ENCODE measurements around the gene MRPS15. TPM values are rescaled to one million over a fixed set of nuclear protein-coding genes. Genes with fewer than 3 reads are reported as not detected.

The MRPS15 gene
- total RNA-seq, 1 experiment from 2014 or later, result 140 TPM

GRCh38 chr1:36450270-36450918, 13.8 kb downstream of the MRPS15 start, which contains the start of gene OSCP1:
Gene OSCP1, minus strand, starts transcription at chr1:36450451. Its CDS starts 82 bp downstream, at chr1:36450369.
- ChIA-PET CTCF (interaction anchor here (0.6 to 0.9 kb wide), 3 partner anchors 14 to 1358 kb away, joined by 3 to 5 read pairs (median 4); partner anchors contain the start of genes C1orf122, MRPS15 and YRDC), POLR2A (ENCODE audit: low non-redundant PET) (interaction anchor here (0.6 to 1.0 kb wide), 4 partner anchors 14 to 64 kb away, joined by 3 to 6 read pairs (median 4); partner anchors contain the start of gene MRPS15)
- H3K9me3 ChIP-seq (ENCODE audit: low read depth, low read length, poor library complexity, severe bottlenecking), result no peaks in the 10 kb centered on the region
- peaks cover 12% of the 10 kb centered on the region for H3K4me1 ChIP-seq (ENCODE audit: insufficient read depth, low read length, poor library complexity, severe bottlenecking)
- H3K27ac ChIP-seq (ENCODE audit: low read depth, low read length, poor library complexity, severe bottlenecking), result peak within 1 kb of the TSS; percentile 93
- peak; percentile 96 for DNase-seq (ENCODE audit: low spot score)
- no TSS peak for BruUV-seq (replicated peaks)
- TF ChIP-seq CTCF (conservative IDR thresholded peaks at IDR 0.05; ENCODE audit: low read depth, low read length), result no peak
- peaks cover 8% of the 10 kb centered on the region for H3K36me3 ChIP-seq (ENCODE audit: insufficient read depth, low read length, poor library complexity, severe bottlenecking)
- intact Hi-C loops (cut with micrococcal nuclease; ENCODE audit: unreplicated experiment), result no loop called here
- H3K27me3 ChIP-seq (replicated peaks; ENCODE audit: insufficient read depth, low read depth, low read length, poor library complexity), result no peaks in the 10 kb centered on the region
- peak within 1 kb of the TSS; percentile 73 for H3K4me3 ChIP-seq (ENCODE audit: low read depth, low read length, poor library complexity, severe bottlenecking)

GRCh38 chr1:36448530-36449056, 15.6 kb downstream of the MRPS15 start:
- intact Hi-C loops (cut with micrococcal nuclease; ENCODE audit: unreplicated experiment), result no loop called here
- peak; percentile 41 for DNase-seq (ENCODE audit: low spot score)
- Histone ChIP-seq H3K9me3 (ENCODE audit: low read depth, low read length, poor library complexity, severe bottlenecking) (no peaks in the 10 kb centered on the region), H3K27ac (ENCODE audit: low read depth, low read length, poor library complexity, severe bottlenecking) (peak overlapping the region; percentile 61), H3K4me1 (ENCODE audit: insufficient read depth, low read length, poor library complexity, severe bottlenecking) (peaks cover 12% of the 10 kb centered on the region), H3K27me3 (replicated peaks; ENCODE audit: insufficient read depth, low read depth, low read length, poor library complexity) (no peaks in the 10 kb centered on the region), H3K36me3 (ENCODE audit: insufficient read depth, low read length, poor library complexity, severe bottlenecking) (no peaks in the 10 kb centered on the region), H3K4me3 (ENCODE audit: low read depth, low read length, poor library complexity, severe bottlenecking) (peak overlapping the region; percentile 8)
- BruUV-seq (replicated peaks), result no TSS peak
- CTCF ChIA-PET, result no interaction called here
- TF ChIP-seq EZH2 (IDR thresholded peaks at IDR 0.05; ENCODE audit: borderline replicate concordance, low read depth, low read length, poor library complexity, severe bottlenecking), result no peak
- no peak for TF ChIP-seq CTCF (conservative IDR thresholded peaks at IDR 0.05; ENCODE audit: low read depth, low read length)
- POLR2A ChIA-PET (ENCODE audit: low non-redundant PET), result no interaction called here

GRCh38 chr1:36447450-36447849, 16.7 kb downstream of the MRPS15 start:
- ChIA-PET CTCF (no interaction called here), POLR2A (ENCODE audit: low non-redundant PET) (no interaction called here)
- intact Hi-C loops (cut with micrococcal nuclease; ENCODE audit: unreplicated experiment), result no loop called here
- Histone ChIP-seq H3K4me1 (ENCODE audit: insufficient read depth, low read length, poor library complexity, severe bottlenecking) (peaks cover 12% of the 10 kb centered on the region), H3K36me3 (ENCODE audit: insufficient read depth, low read length, poor library complexity, severe bottlenecking) (no peaks in the 10 kb centered on the region), H3K27me3 (replicated peaks; ENCODE audit: insufficient read depth, low read depth, low read length, poor library complexity) (no peaks in the 10 kb centered on the region), H3K27ac (ENCODE audit: low read depth, low read length, poor library complexity, severe bottlenecking) (no peak overlapping the region), H3K4me3 (ENCODE audit: low read depth, low read length, poor library complexity, severe bottlenecking) (no peak overlapping the region), H3K9me3 (ENCODE audit: low read depth, low read length, poor library complexity, severe bottlenecking) (no peaks in the 10 kb centered on the region)
- BruUV-seq (replicated peaks), result no TSS peak
- no peak for TF ChIP-seq EZH2 (IDR thresholded peaks at IDR 0.05; ENCODE audit: borderline replicate concordance, low read depth, low read length, poor library complexity, severe bottlenecking)
- TF ChIP-seq CTCF (conservative IDR thresholded peaks at IDR 0.05; ENCODE audit: low read depth, low read length), result no peak
- DNase-seq (ENCODE audit: low spot score), result no peak
